Caco-2 (cell line): Measurements from ENCODE around the gene APLP1. TPM values are rescaled to one million over a fixed set of nuclear protein-coding genes. Genes with fewer than 3 reads are reported as not detected.

Experiments
- BruUV-seq: library from RNA; stranded (reverse); fragments of 400-500 nt; replicated peaks from 2 replicates; lab custom pipeline; 2021; lab: Mats Ljungman, UMichigan
- CTCF ChIA-PET: fragments of 300-600 bp; sonication (Branson Sonifier 250); formaldehyde crosslinking; loops from one replicate; lab custom pipeline; 2022; ENCODE audit warnings: antibody characterized with exemption; lab: Charles Lee
- POLR2A ChIA-PET: fragments of 300-600 bp; sonication (Branson Sonifier 250); formaldehyde crosslinking; loops from one replicate; lab custom pipeline; 2022; ENCODE audit warnings: antibody characterized with exemption; lab: Charles Lee
- DNase-seq, 2 experiments: peaks; one replicate each; pipeline versions ENCODE4 v3.0.0 to v3.0.0-alpha.2; 2020 to 2022
- H3K27me3 ChIP-seq: replicated peaks from 2 replicates; pipeline ENCODE4 v1.6.0; 2011; ENCODE audit warnings: low read length; ENCODE audit not compliant: control insufficient read depth, insufficient read depth
- H3K36me3 ChIP-seq: 2 replicates; pipeline ENCODE4 v1.5.1; 2011; ENCODE audit warnings: low read length; ENCODE audit not compliant: control insufficient read depth, insufficient read depth
- H3K4me1 ChIP-seq: fragments of 250-450 bp; sonication (Bioruptor Pico); 2 replicates; pipeline ENCODE4 v1.5.1; 2020; ENCODE audit warnings: mild to moderate bottlenecking
- H3K4me3 ChIP-seq: 2 replicates; pipeline ENCODE4 v1.5.1; 2011; ENCODE audit warnings: low read depth, mild to moderate bottlenecking, control low read depth, low read length
- H3K9me3 ChIP-seq: fragments of 250-450 bp; sonication (Bioruptor Pico); 2 replicates; pipeline ENCODE4 v1.5.1; 2020; ENCODE audit warnings: mild to moderate bottlenecking, moderate library complexity
- H3K27ac Mint-ChIP-seq: one replicate; pipeline ENCODE4 v1.8.0; 2022; ENCODE audit warnings: mixed read lengths; ENCODE audit not compliant: unreplicated experiment
- H3K27me3 Mint-ChIP-seq: one replicate; pipeline ENCODE4 v1.8.0; 2022; ENCODE audit warnings: mixed read lengths; ENCODE audit not compliant: insufficient read depth, unreplicated experiment
- H3K36me3 Mint-ChIP-seq: one replicate; pipeline ENCODE4 v1.8.0; 2022; ENCODE audit warnings: mild to moderate bottlenecking, mixed read lengths; ENCODE audit not compliant: insufficient read depth, unreplicated experiment
- H3K4me1 Mint-ChIP-seq: one replicate; pipeline ENCODE4 v1.8.0; 2022; ENCODE audit warnings: low read depth, mixed read lengths; ENCODE audit not compliant: unreplicated experiment
- H3K4me3 Mint-ChIP-seq: one replicate; pipeline ENCODE4 v1.8.0; 2022; ENCODE audit warnings: mild to moderate bottlenecking, moderate library complexity, mixed read lengths; ENCODE audit not compliant: unreplicated experiment
- H3K9me3 Mint-ChIP-seq: one replicate; pipeline ENCODE4 v1.8.0; 2022; ENCODE audit warnings: mixed read lengths; ENCODE audit not compliant: unreplicated experiment
- CTCF ChIP-seq, 2 experiments: fragments of 200-600 bp in 1 of 2; IDR thresholded peaks; 1 replicate in 1 of 2; 2 replicates in 1 of 2; pipeline versions ENCODE4 v1.5.1 to v1.8.0; 2011 to 2022; ENCODE audit warnings: antibody characterized with exemption in 1 of 2, control low read depth in 1 of 2, inconsistent platforms in 1 of 2, low read depth in 1 of 2, low read length in 1 of 2, mild to moderate bottlenecking in 1 of 2, moderate library complexity in 1 of 2; ENCODE audit not compliant: insufficient read depth in 1 of 2, severe bottlenecking in 1 of 2, unreplicated experiment in 1 of 2
- intact Hi-C: fragments of 100-400 bp; cut with micrococcal nuclease; formaldehyde crosslinking; loops from one replicate; pipeline ENCODE4 v1.10.0; 2022; ENCODE audit not compliant: unreplicated experiment
- total RNA-seq: library from RNA; stranded (reverse); gene quantifications from 2 replicates; pipeline ENCODE4 v1.2.3, GENCODE V29; 2022

The APLP1 gene
- total RNA-seq, 1 experiment from 2014 or later: 6.5 TPM

- ChIA-PET POLR2A (no interaction called here), CTCF (interaction anchor here (0.7 to 1.0 kb wide), 2 partner anchors 63 to 129 kb away, joined by 3 to 4 read pairs; no protein-coding TSS in a partner anchor)
- DNase-seq: no peak
- no peak for TF ChIP-seq CTCF (IDR thresholded peaks at IDR 0.05; ENCODE audit: insufficient read depth in 1 of 2, low read depth in 1 of 2, low read length in 1 of 2, severe bottlenecking in 1 of 2, unreplicated experiment in 1 of 2)
- Mint-ChIP-seq H3K36me3 (no peaks in the 10 kb centered on the region), H3K4me1 (no peaks in the 10 kb centered on the region), H3K4me3 (no peak overlapping the region), H3K27ac (no peak overlapping the region), H3K9me3 (no peaks in the 10 kb centered on the region), H3K27me3 (peaks cover 7% of the 10 kb centered on the region)
- intact Hi-C loops: no loop called here
- H3K36me3 ChIP-seq: no peaks in the 10 kb centered on the region
- no peaks in the 10 kb centered on the region for H3K9me3 ChIP-seq
- 0 out of 2 replicates have a peak, but pooled peaks cover 1% of the 10 kb centered on the region for H3K27me3 ChIP-seq
- H3K4me3 ChIP-seq: no peak overlapping the region
- no TSS peak for BruUV-seq
- no peaks in the 10 kb centered on the region for H3K4me1 ChIP-seq
Observed at GRCh38 chr19:35913589-35913988, 45.2 kb downstream of the APLP1 start.

- Histone ChIP-seq H3K27me3 (0 out of 2 replicates have a peak, but pooled peaks cover 1% of the 10 kb centered on the region), H3K36me3 (no peaks in the 10 kb centered on the region), H3K9me3 (no peaks in the 10 kb centered on the region), H3K4me1 (no peaks in the 10 kb centered on the region), H3K4me3 (no peak overlapping the region)
- no peak for TF ChIP-seq CTCF (IDR thresholded peaks at IDR 0.05; ENCODE audit: insufficient read depth in 1 of 2, low read depth in 1 of 2, low read length in 1 of 2, severe bottlenecking in 1 of 2, unreplicated experiment in 1 of 2)
- Mint-ChIP-seq H3K9me3 (no peaks in the 10 kb centered on the region), H3K4me3 (no peak overlapping the region), H3K27ac (no peak overlapping the region), H3K27me3 (peaks cover 7% of the 10 kb centered on the region), H3K4me1 (no peaks in the 10 kb centered on the region), H3K36me3 (no peaks in the 10 kb centered on the region)
- BruUV-seq: no TSS peak
- intact Hi-C loops: no loop called here
- ChIA-PET POLR2A (no interaction called here), CTCF (no interaction called here)
- DNase-seq: no peak
Observed at GRCh38 chr19:35915443-35915842, 47.1 kb downstream of the APLP1 start.

- Mint-ChIP-seq H3K36me3 (no peaks in the 10 kb centered on the region), H3K27me3 (peaks cover 7% of the 10 kb centered on the region), H3K27ac (no peak overlapping the region), H3K4me3 (no peak overlapping the region), H3K4me1 (no peaks in the 10 kb centered on the region), H3K9me3 (no peaks in the 10 kb centered on the region)
- BruUV-seq: no TSS peak
- Histone ChIP-seq H3K36me3 (no peaks in the 10 kb centered on the region), H3K4me1 (no peaks in the 10 kb centered on the region), H3K4me3 (no peak overlapping the region), H3K27me3 (no peaks in the 10 kb centered on the region), H3K9me3 (no peaks in the 10 kb centered on the region)
- CTCF ChIA-PET: no interaction called here
- POLR2A ChIA-PET: no interaction called here
- no peak for TF ChIP-seq CTCF (IDR thresholded peaks at IDR 0.05; ENCODE audit: insufficient read depth in 1 of 2, low read depth in 1 of 2, low read length in 1 of 2, severe bottlenecking in 1 of 2, unreplicated experiment in 1 of 2)
- no peak for DNase-seq
- intact Hi-C loops: no loop called here
Observed at GRCh38 chr19:35919306-35919705, 50.9 kb downstream of the APLP1 start.
